ENCODE measurements around the gene TRIM5.

Gene TRIM5

DNA sequence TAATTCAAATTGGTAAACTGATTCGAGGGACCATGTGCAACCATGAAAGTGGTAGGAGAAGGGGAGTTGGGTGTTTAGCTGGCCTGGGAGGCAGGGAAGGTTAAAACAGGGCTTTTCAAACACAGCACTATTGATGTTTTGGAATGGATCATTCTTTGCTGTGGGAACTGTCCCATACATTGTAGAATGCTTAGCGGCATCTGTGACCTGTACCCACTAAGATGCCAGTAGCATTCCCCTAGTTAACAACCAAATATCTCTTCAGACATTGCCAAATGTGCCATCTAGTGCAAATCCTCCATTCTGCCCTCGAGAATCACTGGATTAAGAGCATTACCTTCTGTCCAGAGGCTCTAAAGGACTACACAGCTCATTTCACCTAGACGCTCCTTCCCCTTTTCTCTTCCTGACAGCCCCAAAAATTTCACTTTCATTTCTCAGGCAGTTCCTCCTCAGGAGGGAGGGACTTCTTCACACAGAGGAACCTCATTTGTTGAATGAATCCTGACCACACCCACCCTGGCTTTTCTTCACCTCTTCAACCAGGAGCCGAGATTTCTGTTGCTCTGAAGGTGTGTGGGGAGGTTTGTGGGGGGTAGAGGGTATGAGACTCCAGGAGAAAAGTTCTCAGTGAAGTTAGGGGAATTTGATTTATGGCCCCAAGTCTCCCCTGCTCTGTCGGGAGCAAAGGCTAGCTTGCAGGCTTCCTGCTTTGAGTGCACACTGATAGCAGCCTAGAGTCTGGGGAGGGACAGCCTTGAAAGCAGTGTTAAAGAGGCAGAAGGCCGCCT lies 60.2 kb downstream of the TRIM5 start, which contains the start of gene TRIM34:
TSS of gene TRIM34 (plus strand) at position 513 of the 791 bp plus-strand sequence. CDS start 7,331 bp downstream, outside the sequence.
- Histone ChIP-seq H3K9me3 (replicated peaks in 1 of 11) (peaks cover 0 to 13% (median 4%) of the 10 kb centered on the region in 11 experiments; a peak in 2 of 22 replicates), H3K9ac (peak within 1 kb of the TSS; percentile 68 to 80 (median 75)), H3K4me3 (peak within 1 kb of the TSS; percentile 57 to 74 (median 66)), H3K36me3 (peaks cover 0 to 4% (median 0%) of the 10 kb centered on the region in 11 experiments; a peak in 1 of 22 replicates), H3K4me1 (peaks cover 18 to 23% (median 19%) of the 10 kb centered on the region in 10 experiments), H4K20me1 (no peaks in the 10 kb centered on the region), H3K4me2 (peak within 1 kb of the TSS; percentile 81 to 96 (median 91)), H3K27ac (peak within 1 kb of the TSS; percentile 8 to 81 (median 72); a peak in 21 of 22 replicates), H3K27me3 (no peaks in the 10 kb centered on the region)
- no peak for TF ChIP-seq Cebpa-rat (IDR thresholded peaks at IDR 0.05)

DNA sequence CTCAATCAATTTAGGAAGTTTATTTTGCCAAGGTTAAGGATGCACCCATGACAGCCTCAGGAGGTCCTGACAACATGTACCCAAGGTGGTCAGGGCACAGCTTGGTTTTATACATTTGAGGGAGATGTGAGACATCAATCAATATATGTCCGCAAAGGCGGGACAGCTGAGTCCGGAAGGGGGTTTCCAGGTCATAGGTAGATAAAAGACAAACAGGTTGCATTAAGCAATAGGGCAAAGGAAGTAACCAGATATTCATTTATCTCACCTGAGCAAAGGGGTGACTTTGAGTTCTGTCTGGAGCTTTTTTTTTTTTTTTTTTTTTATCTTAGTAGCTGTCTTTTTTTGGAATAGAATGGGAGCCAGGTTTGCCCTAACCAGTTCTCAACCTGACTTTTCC lies 62.1 kb downstream of the TRIM5 start:
- Histone ChIP-seq H3K4me3 (no peak overlapping the region), H4K20me1 (no peaks in the 10 kb centered on the region), H3K4me2 (no peak overlapping the region), H3K9ac (no peak overlapping the region), H3K27me3 (no peaks in the 10 kb centered on the region), H3K36me3 (0 out of 22 replicates have a peak, but pooled peaks cover 0 to 4% (median 0%) of the 10 kb centered on the region in 11 experiments), H3K9me3 (replicated peaks in 1 of 11) (0 out of 22 replicates have a peak, but pooled peaks cover 0 to 1% (median 0%) of the 10 kb centered on the region in 11 experiments), H3K27ac (no peak overlapping the region), H3K4me1 (peaks cover 18 to 23% (median 19%) of the 10 kb centered on the region in 10 experiments)
- no peak for TF ChIP-seq Cebpa-rat (IDR thresholded peaks at IDR 0.05)

DNA sequence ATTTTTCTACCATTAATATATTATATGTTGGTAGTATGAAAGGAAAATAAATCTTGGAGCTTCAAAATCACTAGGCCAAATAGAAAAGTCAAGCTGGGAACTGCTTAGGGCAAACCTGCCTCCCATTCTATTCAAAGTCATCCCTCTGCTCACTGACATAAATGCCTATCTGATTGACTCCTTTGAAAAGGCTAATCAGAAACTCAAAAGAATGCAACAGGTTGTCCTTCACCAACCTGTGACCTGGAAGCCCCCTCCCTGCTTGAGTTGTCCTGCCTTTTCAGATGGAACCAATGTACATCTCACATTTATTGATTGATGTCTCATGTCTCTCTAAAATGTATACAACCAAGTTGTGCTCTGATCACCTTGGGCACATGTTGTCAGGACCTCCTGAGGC lies 63.3 kb downstream of the TRIM5 start:
- Histone ChIP-seq H3K4me2 (no peak overlapping the region), H3K4me1 (peaks cover 18 to 22% (median 19%) of the 10 kb centered on the region in 10 experiments), H3K9me3 (replicated peaks in 1 of 11) (no peaks in the 10 kb centered on the region), H3K27me3 (no peaks in the 10 kb centered on the region), H3K9ac (no peak overlapping the region), H4K20me1 (no peaks in the 10 kb centered on the region), H3K36me3 (0 out of 22 replicates have a peak, but pooled peaks cover 0 to 2% (median 0%) of the 10 kb centered on the region in 11 experiments), H3K27ac (no peak overlapping the region), H3K4me3 (no peak overlapping the region)
- TF ChIP-seq Cebpa-rat (IDR thresholded peaks at IDR 0.05): no peak

DNA sequence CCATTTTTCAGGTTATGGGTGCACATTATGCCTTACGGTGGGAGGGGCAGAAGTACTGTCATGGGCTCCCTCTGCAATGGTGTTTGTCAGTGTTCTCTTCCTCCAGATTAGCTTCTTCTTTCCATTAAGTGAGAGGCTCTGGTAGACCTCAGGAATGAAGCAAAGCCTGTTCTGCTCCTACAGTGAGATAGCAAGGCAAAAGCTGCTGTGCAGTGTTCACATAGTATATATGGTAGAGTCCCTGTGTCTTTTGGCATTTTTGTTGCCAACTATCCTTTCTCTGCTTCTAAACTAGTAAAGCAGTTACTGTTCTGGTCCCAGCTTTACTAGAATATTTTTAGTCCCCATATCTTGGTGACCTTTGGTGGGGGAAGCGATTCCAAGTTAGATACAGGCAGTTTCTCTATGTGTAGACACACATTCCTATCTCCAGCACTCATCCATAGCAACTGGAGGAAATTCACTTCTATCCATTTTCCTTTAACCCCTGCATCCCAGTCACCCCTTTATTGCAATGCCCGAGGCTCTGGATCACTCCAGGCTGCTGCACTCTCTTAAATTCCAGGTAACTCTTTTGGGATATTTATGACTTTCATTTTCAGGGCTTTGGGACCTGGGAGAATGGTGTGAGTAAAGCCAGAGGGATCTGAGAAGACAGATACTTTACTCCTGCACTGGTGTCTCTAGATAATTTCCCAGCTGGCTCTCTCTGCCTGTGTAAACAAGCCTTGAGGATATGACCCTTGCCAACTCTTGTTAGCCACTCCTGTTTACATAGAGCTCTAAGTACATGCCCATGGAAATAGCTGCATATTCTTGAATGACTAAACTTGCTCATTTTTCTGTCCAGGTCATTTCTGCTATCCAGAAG lies 64.0 kb downstream of the TRIM5 start:
- Histone ChIP-seq H3K4me1 (peaks cover 12 to 18% (median 16%) of the 10 kb centered on the region in 10 experiments), H3K4me2 (no peak overlapping the region)

DNA sequence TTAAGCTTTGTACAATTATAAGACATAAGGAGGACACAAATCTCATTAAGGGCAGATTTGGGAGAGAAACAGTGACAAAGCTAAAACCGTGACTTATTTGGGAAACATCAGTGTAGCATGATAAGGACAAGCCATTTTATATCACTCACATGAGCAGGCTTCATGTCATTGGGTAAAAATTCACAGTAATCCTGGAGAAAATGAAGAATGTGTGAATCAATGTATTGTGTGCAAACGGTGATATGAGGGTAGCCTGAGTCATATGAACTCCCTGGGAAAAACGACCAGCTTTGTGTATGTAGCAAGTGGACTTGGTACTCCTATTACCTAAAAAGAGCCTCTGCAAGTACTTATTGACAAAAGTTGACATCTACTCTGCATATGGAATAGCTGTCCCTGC lies 66.1 kb downstream of the TRIM5 start:
- Histone ChIP-seq H3K27ac (no peak overlapping the region), H3K4me3 (no peak overlapping the region)

More for the DNA sequence above, 64.0 kb downstream of the TRIM5 start:
- Histone ChIP-seq H3K36me3 (no peaks in the 10 kb centered on the region), H3K9ac (no peak overlapping the region), H3K9me3 (replicated peaks in 1 of 11) (no peaks in the 10 kb centered on the region), H3K4me3 (no peak overlapping the region), H3K27ac (no peak overlapping the region), H4K20me1 (no peaks in the 10 kb centered on the region), H3K27me3 (no peaks in the 10 kb centered on the region)
- TF ChIP-seq Cebpa-rat (IDR thresholded peaks at IDR 0.05): no peak

More for the DNA sequence above, 66.1 kb downstream of the TRIM5 start:
- H3K27me3 ChIP-seq: no peaks in the 10 kb centered on the region
- no peak for TF ChIP-seq Cebpa-rat (IDR thresholded peaks at IDR 0.05)
- H3K36me3 ChIP-seq: no peaks in the 10 kb centered on the region
- peaks cover 0 to 2% (median under 1%) of the 10 kb centered on the region in 10 experiments; a peak in 7 of 20 replicates for H3K4me1 ChIP-seq
- no peaks in the 10 kb centered on the region for H3K9me3 ChIP-seq (replicated peaks in 1 of 11)
- no peak overlapping the region for H3K9ac ChIP-seq
- no peaks in the 10 kb centered on the region for H4K20me1 ChIP-seq
- H3K4me2 ChIP-seq: no peak overlapping the region
